Measurements from ENCODE around the gene ABL1.

ABL1 gene

DNA sequence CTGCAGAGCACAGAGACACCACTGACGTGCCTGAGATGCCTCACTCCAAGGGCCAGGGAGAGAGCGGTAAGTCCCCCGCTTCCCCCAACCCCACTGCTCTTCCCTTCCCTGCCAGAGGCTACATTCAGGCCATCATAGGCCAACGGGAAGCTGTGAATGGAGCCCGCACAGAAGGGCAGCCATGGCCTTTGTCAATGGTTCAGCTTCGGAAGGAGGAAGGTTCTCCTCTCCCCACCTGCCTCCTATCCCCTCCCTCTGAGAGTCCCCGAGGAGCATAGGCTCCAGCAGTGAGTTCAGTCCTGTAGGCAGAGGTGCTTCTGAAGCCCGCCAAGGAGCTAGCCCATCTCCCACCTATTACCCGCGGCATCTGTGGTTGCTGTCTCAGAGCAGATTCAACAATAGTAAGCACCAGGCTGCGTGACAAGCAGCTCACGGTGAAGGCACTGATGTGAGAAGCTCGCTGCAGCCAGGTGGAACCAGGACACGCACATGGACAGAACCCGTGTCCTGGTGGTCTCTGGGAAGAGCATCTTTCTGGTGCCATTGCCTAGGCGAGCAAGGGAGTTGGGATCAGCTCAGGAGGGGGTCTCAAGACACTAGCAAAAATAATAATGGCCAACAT lies 45.7 kb downstream of the ABL1 start:
- no peak for DNase-seq (ENCODE audit: low read depth)
- TF ChIP-seq POLR2A (IDR thresholded peaks at IDR 0.05; ENCODE audit: extremely low read depth, insufficient read length) (no peak), MYC (IDR thresholded peaks at IDR 0.05; ENCODE audit: low read depth, low read length) (no peak)
- TF ChIP-seq, protein P1, sequence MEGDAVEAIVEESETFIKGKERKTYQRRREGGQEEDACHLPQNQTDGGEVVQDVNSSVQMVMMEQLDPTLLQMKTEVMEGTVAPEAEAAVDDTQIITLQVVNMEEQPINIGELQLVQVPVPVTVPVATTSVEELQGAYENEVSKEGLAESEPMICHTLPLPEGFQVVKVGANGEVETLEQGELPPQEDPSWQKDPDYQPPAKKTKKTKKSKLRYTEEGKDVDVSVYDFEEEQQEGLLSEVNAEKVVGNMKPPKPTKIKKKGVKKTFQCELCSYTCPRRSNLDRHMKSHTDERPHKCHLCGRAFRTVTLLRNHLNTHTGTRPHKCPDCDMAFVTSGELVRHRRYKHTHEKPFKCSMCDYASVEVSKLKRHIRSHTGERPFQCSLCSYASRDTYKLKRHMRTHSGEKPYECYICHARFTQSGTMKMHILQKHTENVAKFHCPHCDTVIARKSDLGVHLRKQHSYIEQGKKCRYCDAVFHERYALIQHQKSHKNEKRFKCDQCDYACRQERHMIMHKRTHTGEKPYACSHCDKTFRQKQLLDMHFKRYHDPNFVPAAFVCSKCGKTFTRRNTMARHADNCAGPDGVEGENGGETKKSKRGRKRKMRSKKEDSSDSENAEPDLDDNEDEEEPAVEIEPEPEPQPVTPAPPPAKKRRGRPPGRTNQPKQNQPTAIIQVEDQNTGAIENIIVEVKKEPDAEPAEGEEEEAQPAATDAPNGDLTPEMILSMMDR (IDR thresholded peaks at IDR 0.05; ENCODE audit: low read depth, low read length) = no peak
- TF ChIP-seq, protein P2, sequence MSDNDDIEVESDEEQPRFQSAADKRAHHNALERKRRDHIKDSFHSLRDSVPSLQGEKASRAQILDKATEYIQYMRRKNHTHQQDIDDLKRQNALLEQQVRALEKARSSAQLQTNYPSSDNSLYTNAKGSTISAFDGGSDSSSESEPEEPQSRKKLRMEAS (IDR thresholded peaks at IDR 0.05; ENCODE audit: low read depth, low read length) = no peak
- H3K4me3 ChIP-seq (ENCODE audit: low read depth, low read length) = no peak overlapping the region

DNA sequence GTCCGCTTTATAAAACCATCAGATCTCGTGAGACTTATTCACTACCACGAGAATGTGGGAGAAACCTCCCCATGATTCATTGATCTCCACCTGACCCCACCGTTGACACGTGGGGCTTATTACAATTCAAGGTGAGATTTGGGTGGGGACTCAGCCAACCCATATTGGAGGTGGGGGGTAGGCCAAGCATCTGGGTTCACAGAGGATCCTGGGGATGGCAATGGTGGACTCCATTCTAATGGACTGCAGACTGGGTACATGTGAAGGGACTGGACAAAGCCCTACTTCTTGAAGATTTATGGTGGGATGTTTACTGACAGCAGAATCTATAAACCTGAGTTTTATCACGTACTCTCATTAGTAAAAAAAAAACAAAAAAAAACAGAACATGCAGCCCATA lies 46.5 kb downstream of the ABL1 start:
- TF ChIP-seq, protein P2 (IDR thresholded peaks at IDR 0.05; ENCODE audit: low read depth, low read length) = no peak
- no peak for TF ChIP-seq POLR2A (IDR thresholded peaks at IDR 0.05; ENCODE audit: extremely low read depth, insufficient read length)
- no peak for DNase-seq (ENCODE audit: low read depth)
- no peak overlapping the region for H3K4me3 ChIP-seq (ENCODE audit: low read depth, low read length)

DNA sequence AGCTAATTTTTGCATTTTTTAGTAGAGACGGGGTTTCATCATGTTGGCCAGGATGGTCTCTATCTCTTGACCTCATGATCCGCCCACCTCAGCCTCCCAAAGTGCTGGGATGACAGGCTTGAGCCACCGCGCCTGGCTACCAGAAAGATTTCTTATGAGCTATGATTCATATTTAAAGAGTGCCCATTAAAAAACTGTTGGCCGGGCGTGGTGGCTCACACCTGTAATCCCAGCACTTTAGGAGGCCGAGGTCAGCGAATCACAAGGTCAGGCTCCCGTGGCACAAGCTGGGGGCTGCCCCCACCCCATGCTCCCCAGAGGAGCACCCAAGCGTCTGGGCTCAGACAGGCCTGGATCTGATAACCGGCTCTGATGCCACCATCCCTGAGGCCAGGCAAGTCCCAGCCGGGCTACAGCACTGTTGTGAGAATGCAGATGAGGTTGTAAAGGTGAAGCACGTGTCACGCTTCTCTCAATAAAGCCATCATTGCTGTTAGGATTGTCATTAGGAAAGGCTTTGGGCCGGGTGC lies 47.7 kb downstream of the ABL1 start:
- no peak overlapping the region for H3K4me3 ChIP-seq (ENCODE audit: low read depth, low read length)
- no peak for TF ChIP-seq POLR2A (IDR thresholded peaks at IDR 0.05; ENCODE audit: extremely low read depth, insufficient read length)
- TF ChIP-seq, protein P1 (IDR thresholded peaks at IDR 0.05; ENCODE audit: low read depth, low read length) = no peak
- no peak for TF ChIP-seq MYC (IDR thresholded peaks at IDR 0.05; ENCODE audit: low read depth, low read length)
- TF ChIP-seq, protein P2 (IDR thresholded peaks at IDR 0.05; ENCODE audit: low read depth, low read length) = no peak
- DNase-seq (ENCODE audit: low read depth) = no peak

DNA sequence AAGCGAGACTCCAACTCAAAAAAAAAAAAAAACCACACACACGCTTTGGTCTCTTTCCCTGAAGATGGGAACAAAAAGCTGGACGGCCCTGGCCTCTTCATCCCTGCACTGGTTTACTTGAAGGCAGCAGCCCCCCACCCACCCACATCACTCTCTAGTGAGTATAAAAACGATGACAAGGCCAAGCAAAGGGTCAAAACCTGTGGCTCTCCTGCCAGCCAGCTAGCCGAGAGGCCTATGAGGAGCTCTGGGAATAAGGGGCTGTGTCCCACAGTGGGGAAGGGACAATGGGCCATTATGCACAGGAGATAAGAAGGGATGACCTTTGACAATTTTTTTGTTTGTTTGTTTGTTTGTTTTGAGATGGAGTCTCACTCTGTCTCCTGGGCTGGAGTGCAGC lies 48.4 kb downstream of the ABL1 start:
- TF ChIP-seq POLR2A (IDR thresholded peaks at IDR 0.05; ENCODE audit: extremely low read depth, insufficient read length) = no peak
- TF ChIP-seq, protein P2 (IDR thresholded peaks at IDR 0.05; ENCODE audit: low read depth, low read length) = no peak
- TF ChIP-seq, protein P1 (IDR thresholded peaks at IDR 0.05; ENCODE audit: low read depth, low read length) = no peak
- no peak for TF ChIP-seq MYC (IDR thresholded peaks at IDR 0.05; ENCODE audit: low read depth, low read length)
- H3K4me3 ChIP-seq (ENCODE audit: low read depth, low read length) = no peak overlapping the region
- DNase-seq (ENCODE audit: low read depth) = no peak

DNA sequence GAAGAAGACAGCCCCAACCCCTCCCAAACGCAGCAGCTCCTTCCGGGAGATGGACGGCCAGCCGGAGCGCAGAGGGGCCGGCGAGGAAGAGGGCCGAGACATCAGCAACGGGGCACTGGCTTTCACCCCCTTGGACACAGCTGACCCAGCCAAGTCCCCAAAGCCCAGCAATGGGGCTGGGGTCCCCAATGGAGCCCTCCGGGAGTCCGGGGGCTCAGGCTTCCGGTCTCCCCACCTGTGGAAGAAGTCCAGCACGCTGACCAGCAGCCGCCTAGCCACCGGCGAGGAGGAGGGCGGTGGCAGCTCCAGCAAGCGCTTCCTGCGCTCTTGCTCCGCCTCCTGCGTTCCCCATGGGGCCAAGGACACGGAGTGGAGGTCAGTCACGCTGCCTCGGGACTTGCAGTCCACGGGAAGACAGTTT lies 49.1 kb downstream of the ABL1 start:
- no peak overlapping the region for H3K4me3 ChIP-seq (ENCODE audit: low read depth, low read length)
- no peak for DNase-seq (ENCODE audit: low read depth)
- TF ChIP-seq POLR2A (IDR thresholded peaks at IDR 0.05; ENCODE audit: extremely low read depth, insufficient read length) (no peak), MYC (IDR thresholded peaks at IDR 0.05; ENCODE audit: low read depth, low read length) (no peak)
- TF ChIP-seq, protein P2 (IDR thresholded peaks at IDR 0.05; ENCODE audit: low read depth, low read length) = no peak
- TF ChIP-seq, protein P1 (IDR thresholded peaks at IDR 0.05; ENCODE audit: low read depth, low read length) = no peak

All from NB4 (cell line).